Measurements from ENCODE around the gene LSM7.
"Not testable (repeated sequence)": the region's sequence is repeated elsewhere in the genome, so short reads cannot be mapped to it uniquely, and the experiment has no call there.

LSM7 gene

DNA sequence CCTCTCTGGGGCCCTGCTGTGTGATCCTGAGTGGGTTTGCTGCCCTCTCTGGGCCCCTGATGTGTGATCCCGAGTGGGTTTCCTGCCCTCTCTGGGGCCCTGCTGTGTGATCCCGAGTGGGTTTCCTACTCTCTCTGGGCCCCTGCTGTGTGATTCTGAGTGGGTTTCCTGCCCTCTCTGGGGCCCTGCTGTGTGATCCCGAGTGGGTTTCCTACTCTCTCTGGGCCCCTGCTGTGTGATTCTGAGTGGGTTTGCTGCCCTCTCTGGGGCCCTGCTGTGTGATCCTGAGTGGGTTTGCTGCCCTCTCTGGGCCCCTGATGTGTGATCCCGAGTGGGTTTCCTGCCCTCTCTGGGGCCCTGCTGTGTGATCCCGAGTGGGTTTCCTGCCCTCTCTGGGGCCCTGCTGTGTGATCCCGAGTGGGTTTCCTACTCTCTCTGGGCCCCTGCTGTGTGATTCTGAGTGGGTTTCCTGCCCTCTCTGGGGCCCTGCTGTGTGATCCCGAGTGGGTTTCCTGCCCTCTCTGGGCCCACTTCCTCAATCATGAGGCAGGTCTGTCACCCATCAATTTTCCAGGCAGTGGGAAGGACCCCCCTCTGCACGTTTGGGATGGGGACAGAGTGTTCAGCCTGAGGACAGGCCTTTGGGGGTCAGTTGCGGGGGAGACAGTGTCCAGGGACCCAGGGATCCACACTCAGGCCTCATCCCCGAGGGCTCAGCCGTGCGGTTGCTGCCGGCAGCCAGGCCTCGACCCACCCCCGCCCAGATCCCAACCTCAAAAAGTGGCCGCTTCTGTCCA lies 46.9 kb downstream of the LSM7 start:
- not testable (repeated sequence) for H3K4me1 ChIP-seq (ENCODE audit: control insufficient read depth, insufficient read depth, low read length); H3K36me3 ChIP-seq (ENCODE audit: control insufficient read depth, insufficient read depth, low read length); H3K9me3 ChIP-seq (ENCODE audit: control insufficient read depth, insufficient read depth, low read depth, low read length); H3K27ac ChIP-seq (ENCODE audit: low read depth, low read length); H3K9ac ChIP-seq (ENCODE audit: low read length)
- peaks cover 28% of the 10 kb centered on the region for H3K27me3 ChIP-seq (ENCODE audit: control insufficient read depth, insufficient read depth, low read length)
- peak overlapping the region; percentile 63 for H3K4me3 ChIP-seq (ENCODE audit: low read depth, low read length)

GRCh38 chr19:2280633-2281264 lies 47.6 kb downstream of the LSM7 start:
- Histone ChIP-seq H3K9ac (ENCODE audit: low read length) (no peak overlapping the region), H3K27me3 (ENCODE audit: control insufficient read depth, insufficient read depth, low read length) (peaks cover 21% of the 10 kb centered on the region), H3K4me1 (ENCODE audit: control insufficient read depth, insufficient read depth, low read length) (no peaks in the 10 kb centered on the region), H3K9me3 (ENCODE audit: control insufficient read depth, insufficient read depth, low read depth, low read length) (no peaks in the 10 kb centered on the region), H3K27ac (ENCODE audit: low read depth, low read length) (no peak overlapping the region), H3K4me3 (ENCODE audit: low read depth, low read length) (no peak overlapping the region), H3K36me3 (ENCODE audit: control insufficient read depth, insufficient read depth, low read length) (no peaks in the 10 kb centered on the region)

- no peaks in the 10 kb centered on the region for H3K9me3 ChIP-seq (ENCODE audit: control insufficient read depth, insufficient read depth, low read depth, low read length)
- H3K4me1 ChIP-seq (ENCODE audit: control insufficient read depth, insufficient read depth, low read length): peaks cover 4% of the 10 kb centered on the region; the same call in 1 of the 2 replicates
- no peak overlapping the region for H3K4me3 ChIP-seq (ENCODE audit: low read depth, low read length)
- H3K27me3 ChIP-seq (ENCODE audit: control insufficient read depth, insufficient read depth, low read length): peaks cover 17% of the 10 kb centered on the region
- 0 out of 2 replicates have a peak, but pooled peaks cover 2% of the 10 kb centered on the region for H3K36me3 ChIP-seq (ENCODE audit: control insufficient read depth, insufficient read depth, low read length)
- no peak overlapping the region for H3K9ac ChIP-seq (ENCODE audit: low read length)
- H3K27ac ChIP-seq (ENCODE audit: low read depth, low read length): no peak overlapping the region
These were observed 49.8 kb downstream of the LSM7 start for GRCh38 chr19:2278459-2279158.

DNA sequence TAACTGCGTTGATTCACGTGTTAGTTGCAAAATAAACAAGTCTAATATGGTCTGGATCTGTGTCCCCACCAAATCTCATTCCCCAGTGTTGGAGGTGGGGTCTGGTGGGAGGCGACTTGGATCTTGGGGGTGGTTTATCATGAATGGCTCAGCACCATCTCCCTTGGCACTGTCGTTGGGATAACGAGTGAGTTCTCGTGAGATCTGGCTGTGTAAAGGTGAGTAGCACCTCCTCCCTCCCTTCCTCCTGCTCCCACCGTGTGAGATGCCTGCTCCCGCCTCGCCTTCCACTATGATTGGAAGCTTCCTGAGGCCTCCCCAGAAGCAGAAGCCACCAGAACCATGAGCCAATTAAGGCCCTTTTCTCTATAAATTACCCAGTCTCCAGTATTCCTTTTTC lies 51.2 kb downstream of the LSM7 start:
- peaks cover 9% of the 10 kb centered on the region for H3K36me3 ChIP-seq (ENCODE audit: control insufficient read depth, insufficient read depth, low read length)
- H3K27ac ChIP-seq (ENCODE audit: low read depth, low read length): no peak overlapping the region
- no peak overlapping the region for H3K9ac ChIP-seq (ENCODE audit: low read length)
- no peaks in the 10 kb centered on the region for H3K9me3 ChIP-seq (ENCODE audit: control insufficient read depth, insufficient read depth, low read depth, low read length)
- H3K27me3 ChIP-seq (ENCODE audit: control insufficient read depth, insufficient read depth, low read length): peaks cover 5% of the 10 kb centered on the region
- H3K4me1 ChIP-seq (ENCODE audit: control insufficient read depth, insufficient read depth, low read length): peaks cover 11% of the 10 kb centered on the region; the same call in 1 of the 2 replicates
- no peak overlapping the region for H3K4me3 ChIP-seq (ENCODE audit: low read depth, low read length)

GRCh38 chr19:2276429-2276986 lies 51.9 kb downstream of the LSM7 start:
- Histone ChIP-seq H3K4me3 (ENCODE audit: low read depth, low read length) (no peak overlapping the region), H3K27ac (ENCODE audit: low read depth, low read length) (no peak overlapping the region), H3K9ac (ENCODE audit: low read length) (no peak overlapping the region), H3K4me1 (ENCODE audit: control insufficient read depth, insufficient read depth, low read length) (peaks cover 16% of the 10 kb centered on the region), H3K36me3 (ENCODE audit: control insufficient read depth, insufficient read depth, low read length) (peaks cover 14% of the 10 kb centered on the region), H3K9me3 (ENCODE audit: control insufficient read depth, insufficient read depth, low read depth, low read length) (no peaks in the 10 kb centered on the region), H3K27me3 (ENCODE audit: control insufficient read depth, insufficient read depth, low read length) (no peaks in the 10 kb centered on the region)

GRCh38 chr19:2275588-2276428 lies 52.6 kb downstream of the LSM7 start:
- peaks cover 21% of the 10 kb centered on the region for H3K36me3 ChIP-seq (ENCODE audit: control insufficient read depth, insufficient read depth, low read length)
- peaks cover 18% of the 10 kb centered on the region for H3K4me1 ChIP-seq (ENCODE audit: control insufficient read depth, insufficient read depth, low read length)
- H3K27ac ChIP-seq (ENCODE audit: low read depth, low read length): no peak overlapping the region

GRCh38 chr19:2274931-2275535 lies 53.4 kb downstream of the LSM7 start:
- Histone ChIP-seq H3K36me3 (ENCODE audit: control insufficient read depth, insufficient read depth, low read length) (peaks cover 21% of the 10 kb centered on the region), H3K9me3 (ENCODE audit: control insufficient read depth, insufficient read depth, low read depth, low read length) (no peaks in the 10 kb centered on the region), H3K4me3 (ENCODE audit: low read depth, low read length) (no peak overlapping the region), H3K4me1 (ENCODE audit: control insufficient read depth, insufficient read depth, low read length) (peaks cover 18% of the 10 kb centered on the region), H3K27me3 (ENCODE audit: control insufficient read depth, insufficient read depth, low read length) (no peaks in the 10 kb centered on the region), H3K27ac (ENCODE audit: low read depth, low read length) (no peak overlapping the region), H3K9ac (ENCODE audit: low read length) (no peak overlapping the region)

More at GRCh38 chr19:2275588-2276428, 52.6 kb downstream of the LSM7 start:
- no peaks in the 10 kb centered on the region for H3K27me3 ChIP-seq (ENCODE audit: control insufficient read depth, insufficient read depth, low read length)
- no peak overlapping the region for H3K4me3 ChIP-seq (ENCODE audit: low read depth, low read length)
- H3K9me3 ChIP-seq (ENCODE audit: control insufficient read depth, insufficient read depth, low read depth, low read length): no peaks in the 10 kb centered on the region
- H3K9ac ChIP-seq (ENCODE audit: low read length): no peak overlapping the region

GRCh38 chr19:2274185-2274711 lies 54.1 kb downstream of the LSM7 start:
- Histone ChIP-seq H3K27ac (ENCODE audit: low read depth, low read length) (no peak overlapping the region), H3K27me3 (ENCODE audit: control insufficient read depth, insufficient read depth, low read length) (no peaks in the 10 kb centered on the region), H3K4me3 (ENCODE audit: low read depth, low read length) (peak overlapping the region; percentile 16; the same call in 1 of the 2 replicates), H3K36me3 (ENCODE audit: control insufficient read depth, insufficient read depth, low read length) (peaks cover 21% of the 10 kb centered on the region), H3K9me3 (ENCODE audit: control insufficient read depth, insufficient read depth, low read depth, low read length) (no peaks in the 10 kb centered on the region), H3K9ac (ENCODE audit: low read length) (no peak overlapping the region), H3K4me1 (ENCODE audit: control insufficient read depth, insufficient read depth, low read length) (peaks cover 18% of the 10 kb centered on the region)

DNA sequence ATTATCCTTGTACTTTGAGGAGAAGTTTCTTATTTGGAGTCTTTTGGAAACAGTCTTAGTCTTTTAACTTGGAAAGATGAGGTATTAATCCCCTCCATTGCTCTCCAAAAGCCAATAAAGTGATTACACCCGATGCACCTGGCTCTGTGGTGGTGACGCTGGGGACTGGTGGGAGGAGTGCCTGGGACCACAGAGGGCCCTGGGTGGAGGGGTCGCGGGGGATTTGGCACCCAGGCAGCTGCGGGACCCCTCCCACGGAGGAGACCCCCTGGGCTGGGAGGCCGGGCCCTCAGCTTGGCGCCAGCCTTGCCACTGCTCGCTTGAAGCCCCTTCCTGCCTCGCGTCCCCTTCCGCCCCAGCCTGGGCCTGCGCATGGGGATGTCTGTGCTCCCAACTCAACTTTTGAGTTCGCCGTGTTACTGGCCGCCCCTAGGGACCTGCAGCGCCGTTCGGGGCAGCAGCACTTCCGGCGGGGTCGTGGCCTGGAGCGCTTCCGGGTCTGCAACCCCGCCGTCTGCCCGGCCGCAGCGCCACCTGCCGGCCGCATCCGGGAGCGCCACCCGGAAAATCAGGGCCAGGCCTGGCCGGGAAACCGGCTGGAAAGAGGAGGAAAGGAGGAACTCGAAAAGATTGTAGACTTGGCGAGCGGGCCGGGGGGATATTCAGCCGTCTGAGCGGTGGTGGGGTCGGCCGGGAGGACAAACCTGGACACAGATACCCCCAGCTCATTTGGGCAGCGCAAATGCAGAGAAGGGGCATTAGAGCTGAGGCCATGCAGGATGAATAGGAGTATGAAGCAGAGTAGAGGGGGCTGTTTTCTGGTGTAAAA lies 54.8 kb downstream of the LSM7 start:
- H3K9ac ChIP-seq (ENCODE audit: low read length): peak overlapping the region; percentile 28
- H3K4me1 ChIP-seq (ENCODE audit: control insufficient read depth, insufficient read depth, low read length): peaks cover 18% of the 10 kb centered on the region
- H3K9me3 ChIP-seq (ENCODE audit: control insufficient read depth, insufficient read depth, low read depth, low read length): no peaks in the 10 kb centered on the region
- no peaks in the 10 kb centered on the region for H3K27me3 ChIP-seq (ENCODE audit: control insufficient read depth, insufficient read depth, low read length)
- no peak overlapping the region for H3K27ac ChIP-seq (ENCODE audit: low read depth, low read length)
- peaks cover 21% of the 10 kb centered on the region for H3K36me3 ChIP-seq (ENCODE audit: control insufficient read depth, insufficient read depth, low read length)
- peak overlapping the region; percentile 48 for H3K4me3 ChIP-seq (ENCODE audit: low read depth, low read length)
